ENCODE measurements around the gene OGFR.

- TF ChIP-seq EZH2 (IDR thresholded peaks at IDR 0.05; ENCODE audit: insufficient read depth, poor library complexity, severe bottlenecking) = no peak
- no peak for TF ChIP-seq EZH2phosphoT487 (IDR thresholded peaks at IDR 0.05; ENCODE audit: insufficient read depth, low read depth)
These were observed 41.2 kb upstream of the OGFR start for GRCh38 chr20:62763404-62763803.
